Ishikawa (cell line): ENCODE data around the gene TACC2.

ENCODE experiments used
- CREB1 ChIP-seq: IDR thresholded peaks from 2 replicates; pipeline ENCODE4 v1.6.1; 2012; ENCODE audit warnings: low read depth
- RAD21 ChIP-seq: IDR thresholded peaks from 2 replicates; pipeline ENCODE4 v1.6.1; 2012; ENCODE audit warnings: low read depth
- TF ChIP-seq, protein P1 (sequence below): IDR thresholded peaks from 2 replicates; pipeline ENCODE4 v1.6.1; 2012

DNA sequence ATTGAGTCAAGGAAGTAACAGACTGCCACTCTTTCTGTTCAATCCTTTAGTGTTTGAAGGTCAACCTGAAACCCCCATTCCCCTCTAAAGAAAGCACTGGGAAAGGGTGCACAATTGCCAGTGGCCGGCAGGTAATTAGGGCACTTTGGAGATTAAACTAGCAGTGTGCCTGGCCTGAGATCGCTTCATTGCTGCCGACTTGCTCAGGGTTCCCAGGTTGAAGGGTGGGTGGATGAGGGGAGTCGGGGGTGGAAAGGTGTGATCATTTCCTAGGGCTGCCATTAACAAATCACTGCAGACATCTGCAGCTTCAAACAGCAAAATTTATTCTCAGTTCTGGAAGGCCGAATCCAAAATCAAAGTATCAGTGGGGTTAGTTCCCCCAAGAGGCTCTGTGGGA lies 265.9 kb downstream of the TACC2 start:
- TF ChIP-seq, protein P1, sequence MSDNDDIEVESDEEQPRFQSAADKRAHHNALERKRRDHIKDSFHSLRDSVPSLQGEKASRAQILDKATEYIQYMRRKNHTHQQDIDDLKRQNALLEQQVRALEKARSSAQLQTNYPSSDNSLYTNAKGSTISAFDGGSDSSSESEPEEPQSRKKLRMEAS: no peak
- no peak for TF ChIP-seq RAD21
- TF ChIP-seq CREB1: no peak
